DMS 273 treated with DMSO at 0.1 percent for 48 hours (cell line): Measurements from ENCODE around the gene C2orf42.
A peak's percentile ranks its signal among the peaks of the same experiment; 100 is the strongest.
"Not testable (repeated sequence)": the region's sequence is repeated elsewhere in the genome, so short reads cannot be mapped to it uniquely, and the experiment has no call there.

Source experiments
- DNase-seq: peaks from one replicate; lab custom pipeline; 2025; lab: John Stamatoyannopoulos, UW

C2orf42 gene

DNA sequence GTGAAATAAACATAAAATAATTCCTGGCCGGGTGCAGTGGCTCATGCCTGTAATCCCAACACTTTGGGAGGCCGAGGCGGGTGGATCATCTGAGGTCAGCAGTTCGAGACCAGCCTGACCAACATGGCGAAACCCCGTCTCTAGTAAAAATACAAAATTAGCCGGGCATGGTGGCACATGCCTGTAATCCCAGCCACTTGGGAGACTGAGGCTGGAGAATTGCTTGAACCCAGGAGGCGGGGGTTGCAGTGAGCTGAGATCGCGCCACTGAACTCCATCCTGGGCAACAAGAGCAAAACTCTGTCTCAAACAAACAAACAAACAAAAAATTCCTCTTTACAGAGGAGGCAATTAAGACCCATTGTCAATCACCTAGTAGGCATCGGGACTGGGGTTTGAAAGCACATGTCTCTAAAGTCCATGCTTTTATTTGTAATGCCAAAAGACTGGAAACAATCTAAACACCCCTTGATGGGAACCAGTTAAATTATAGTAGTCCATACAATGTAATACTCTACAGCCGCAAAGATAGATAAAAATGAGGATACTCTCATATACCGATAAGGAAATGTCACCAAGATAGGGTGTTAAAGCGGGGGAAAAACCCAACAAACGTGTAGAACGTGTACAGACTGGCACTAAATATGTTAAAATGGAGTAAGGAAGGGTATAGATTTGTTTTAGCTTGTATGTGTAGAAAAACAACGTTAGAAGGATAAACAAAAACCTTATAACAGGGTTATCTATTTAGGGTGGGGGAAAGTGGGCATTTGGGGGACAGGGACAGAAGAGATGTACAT is 59.3 kb downstream of the C2orf42 start:
- DNase-seq, result not testable (repeated sequence)

DNA sequence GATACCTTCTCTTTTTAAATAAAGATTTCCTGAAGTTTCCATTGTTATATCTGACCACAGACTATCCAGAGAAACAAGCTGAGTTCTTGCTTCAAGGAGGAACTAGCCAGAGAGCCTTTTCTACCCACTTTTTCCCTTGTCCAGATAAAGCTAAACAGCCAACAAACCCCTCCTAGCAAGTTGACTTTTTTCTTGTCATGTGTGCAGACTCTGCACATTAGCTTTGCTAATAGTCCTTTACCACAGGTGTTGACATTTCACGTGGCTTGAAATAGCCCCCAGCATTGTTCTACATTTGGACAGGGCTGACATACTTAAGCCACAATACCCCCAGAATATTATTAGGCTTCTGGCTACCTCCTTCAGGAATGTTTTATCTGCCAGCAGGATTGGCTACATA is 62.8 kb downstream of the C2orf42 start:
- no peak for DNase-seq

DNA sequence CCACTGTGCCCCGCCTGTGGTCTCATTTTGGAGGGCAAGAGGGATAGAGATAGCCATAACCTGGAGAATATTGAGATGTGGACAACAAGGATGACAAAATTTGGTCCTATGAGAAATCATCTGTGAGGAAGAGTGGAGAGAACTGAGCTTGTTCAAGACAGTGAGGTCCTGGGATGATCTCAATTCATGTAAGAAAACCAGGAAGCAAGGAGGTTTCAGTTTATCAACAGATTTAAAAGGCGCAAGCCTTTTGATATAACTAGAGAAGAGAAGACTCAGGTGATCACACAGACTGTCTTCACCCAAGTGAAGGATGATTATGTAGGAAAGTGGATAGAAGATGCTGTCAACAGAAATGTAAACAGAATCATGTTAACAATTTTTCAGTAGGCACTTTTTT is 64.4 kb downstream of the C2orf42 start:
- no peak for DNase-seq

DNA sequence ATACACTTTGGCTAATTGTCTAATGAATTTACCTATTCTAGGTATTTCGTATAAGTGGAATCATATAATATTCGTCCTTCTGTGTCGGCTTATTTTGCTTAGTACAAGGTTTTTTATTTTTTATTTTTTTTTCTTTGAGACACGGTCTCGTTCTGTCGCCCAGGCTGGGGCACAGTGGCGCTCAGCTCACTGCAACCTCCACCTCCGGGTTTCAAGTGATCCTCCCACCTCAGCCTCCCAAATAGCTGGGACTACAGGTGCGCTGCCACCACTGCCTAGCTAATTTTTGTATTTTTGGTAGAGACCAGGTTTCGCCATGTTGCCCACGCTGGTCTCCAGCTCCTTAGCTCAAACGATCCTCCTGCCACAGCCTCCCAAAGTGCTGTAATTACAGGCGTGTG is 65.3 kb downstream of the C2orf42 start:
- no peak for DNase-seq

DNA sequence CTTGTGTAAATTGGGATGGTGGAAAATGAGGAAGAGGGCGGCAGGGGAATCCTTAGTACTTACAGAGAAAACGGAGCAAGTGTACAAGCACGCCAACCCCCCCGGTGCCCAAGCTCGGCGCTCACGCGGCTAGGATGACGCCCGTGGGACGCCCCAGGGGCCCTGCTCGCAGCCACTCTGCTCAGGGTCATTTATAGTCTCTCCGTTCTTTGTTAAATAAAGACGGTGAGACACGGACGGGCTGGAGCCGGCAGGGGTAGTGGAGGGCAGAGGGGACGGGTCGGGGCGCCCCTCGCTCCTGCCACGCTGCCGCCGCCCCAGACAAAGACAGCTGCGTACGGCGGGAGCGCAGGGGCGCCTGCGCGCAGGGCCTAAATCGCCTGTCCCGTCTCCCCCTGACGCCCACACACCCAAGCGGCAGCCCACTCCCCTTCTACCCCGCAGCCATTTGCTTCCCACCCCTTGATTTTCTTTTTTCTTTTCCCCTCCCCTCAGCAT is 65.8 kb downstream of the C2orf42 start:
- no peak for DNase-seq

DNA sequence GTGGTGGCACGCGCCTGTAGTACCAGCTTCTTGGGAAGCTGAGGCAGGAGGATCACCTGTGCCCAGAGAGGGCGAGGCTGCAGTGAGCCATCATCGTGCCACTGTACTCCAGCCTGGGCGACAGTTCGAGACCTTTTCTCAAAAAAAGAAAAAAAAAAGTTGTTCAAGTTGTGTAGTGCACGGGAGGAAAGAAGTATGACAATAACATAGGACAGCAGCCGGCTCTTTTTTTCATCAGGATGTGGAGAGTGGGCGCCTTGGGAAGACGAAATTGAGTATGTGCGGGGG is 67.0 kb downstream of the C2orf42 start:
- DNase-seq, result no peak

DNA sequence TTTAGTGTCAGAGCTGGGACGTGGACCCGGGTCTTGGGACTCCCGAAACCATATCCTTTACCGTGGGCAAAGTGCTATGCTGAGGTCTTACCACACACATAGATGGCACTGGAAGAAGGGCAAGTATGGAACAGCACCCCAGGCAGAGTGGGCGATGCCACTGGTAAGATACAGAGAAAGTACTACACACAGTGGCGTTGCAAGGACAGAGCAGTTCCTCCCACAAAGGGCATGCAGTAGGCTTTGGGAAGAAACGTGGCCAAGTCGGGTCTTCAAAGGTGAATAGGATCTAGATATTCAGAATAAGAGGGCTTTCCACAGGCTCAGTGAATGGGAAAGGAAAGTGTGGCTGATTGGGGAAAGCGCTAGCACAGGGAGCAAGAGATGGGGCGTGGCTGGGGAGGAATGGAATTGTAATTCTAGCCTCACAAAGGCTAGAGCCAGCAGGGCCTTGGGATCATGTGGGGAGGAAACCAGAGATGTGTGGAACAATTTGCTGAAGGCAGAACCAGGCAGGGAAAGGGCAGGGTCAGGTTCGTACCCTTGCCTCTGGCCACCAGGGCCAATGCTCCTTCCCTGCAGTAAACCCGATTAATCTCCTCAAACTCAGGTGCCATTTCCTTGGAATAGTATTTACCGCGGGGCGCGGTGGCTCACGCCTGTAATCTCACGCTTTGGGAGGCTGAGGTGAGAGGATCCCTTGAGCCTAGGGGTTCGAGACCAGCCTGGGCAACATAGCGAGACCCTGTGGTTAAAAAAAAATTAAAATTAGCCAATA is 67.6 kb downstream of the C2orf42 start:
- DNase-seq, result peak; percentile 22

DNA sequence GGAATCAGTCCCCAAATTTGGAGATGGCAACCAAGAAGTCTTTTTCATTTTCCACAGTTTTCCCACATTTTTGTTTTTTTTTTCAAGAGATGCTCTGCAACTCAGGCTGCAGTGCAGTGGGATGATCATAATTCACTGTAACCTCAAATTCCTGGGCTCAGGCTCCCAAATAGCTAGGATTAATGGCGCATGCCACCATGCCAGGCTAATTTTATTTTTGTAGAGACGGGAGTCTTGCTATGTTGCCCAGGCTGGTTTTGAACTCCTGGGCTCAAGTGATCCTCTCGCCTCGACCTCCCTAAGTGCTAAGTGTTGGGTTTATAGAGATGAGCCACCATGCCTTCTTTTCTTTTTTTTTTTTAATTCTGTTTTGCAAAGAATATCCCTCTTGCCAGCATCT is 68.3 kb downstream of the C2orf42 start:
- no peak for DNase-seq

DNA sequence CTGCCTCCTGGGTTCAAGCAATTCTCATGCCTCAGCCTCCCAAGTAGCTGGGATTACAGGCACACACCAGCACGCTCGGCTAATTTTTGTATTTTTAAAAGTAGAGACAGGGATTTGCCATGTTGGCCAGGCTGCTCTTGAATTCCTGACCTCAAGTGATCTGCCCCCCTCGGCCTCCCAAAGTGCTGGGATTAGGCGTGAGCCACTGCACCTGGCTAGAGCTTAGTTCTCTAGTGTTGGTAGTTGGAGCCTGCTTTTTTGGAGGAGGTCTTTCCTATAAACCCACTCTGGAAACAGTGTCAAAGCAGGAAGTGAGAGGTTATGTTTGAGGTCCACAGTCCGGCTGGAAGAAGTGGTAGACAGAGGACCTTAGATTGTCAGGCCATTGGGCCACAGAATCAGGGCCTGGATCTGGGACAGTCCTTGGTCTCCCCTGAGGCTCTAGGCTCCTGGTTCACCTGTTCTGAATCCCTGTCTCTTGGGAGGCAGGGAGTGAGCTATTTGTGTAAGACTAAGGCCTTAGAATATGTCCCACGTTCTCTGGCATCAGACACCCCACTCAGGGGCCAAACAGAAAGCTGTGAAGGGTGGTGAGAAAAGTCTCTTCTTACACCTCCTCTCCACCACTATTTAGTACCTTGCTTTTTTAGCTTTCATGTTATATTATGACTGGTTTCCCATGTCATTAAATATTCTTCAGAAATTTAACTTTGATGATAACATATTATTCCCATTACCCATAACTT is 69.0 kb downstream of the C2orf42 start:
- DNase-seq, result no peak

DNA sequence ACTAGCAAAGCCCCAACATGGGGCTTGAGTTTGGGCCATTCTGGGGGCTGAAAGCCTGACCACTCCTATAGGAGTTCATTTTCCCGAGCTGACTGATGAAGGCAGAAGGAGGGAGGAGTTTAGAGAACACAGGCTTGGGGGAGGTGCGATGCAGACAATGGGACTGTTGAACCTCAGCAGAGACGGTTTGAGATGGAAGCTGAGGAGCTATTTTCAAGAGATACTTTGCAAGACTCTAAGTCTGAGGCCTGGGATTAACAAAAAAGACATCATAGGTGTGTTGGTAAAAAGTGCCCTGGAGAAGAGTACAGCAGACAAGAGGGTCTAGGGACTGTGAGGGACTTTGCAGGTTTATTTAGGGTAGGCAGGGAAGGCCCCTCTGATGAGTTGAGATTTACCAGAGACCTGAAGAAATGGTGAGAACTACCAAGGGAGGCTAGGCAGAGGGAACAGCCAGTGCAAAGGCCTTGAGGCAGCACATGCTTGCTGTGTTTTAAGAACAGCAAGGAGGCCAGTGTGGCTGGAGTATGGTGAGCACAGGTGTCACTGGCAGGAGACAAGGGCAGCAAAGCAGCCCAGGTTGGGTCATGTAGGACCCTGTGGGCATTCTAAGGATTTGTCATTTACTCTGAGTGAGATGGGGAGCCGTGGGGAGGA is 71.9 kb downstream of the C2orf42 start:
- DNase-seq, result no peak

DNA sequence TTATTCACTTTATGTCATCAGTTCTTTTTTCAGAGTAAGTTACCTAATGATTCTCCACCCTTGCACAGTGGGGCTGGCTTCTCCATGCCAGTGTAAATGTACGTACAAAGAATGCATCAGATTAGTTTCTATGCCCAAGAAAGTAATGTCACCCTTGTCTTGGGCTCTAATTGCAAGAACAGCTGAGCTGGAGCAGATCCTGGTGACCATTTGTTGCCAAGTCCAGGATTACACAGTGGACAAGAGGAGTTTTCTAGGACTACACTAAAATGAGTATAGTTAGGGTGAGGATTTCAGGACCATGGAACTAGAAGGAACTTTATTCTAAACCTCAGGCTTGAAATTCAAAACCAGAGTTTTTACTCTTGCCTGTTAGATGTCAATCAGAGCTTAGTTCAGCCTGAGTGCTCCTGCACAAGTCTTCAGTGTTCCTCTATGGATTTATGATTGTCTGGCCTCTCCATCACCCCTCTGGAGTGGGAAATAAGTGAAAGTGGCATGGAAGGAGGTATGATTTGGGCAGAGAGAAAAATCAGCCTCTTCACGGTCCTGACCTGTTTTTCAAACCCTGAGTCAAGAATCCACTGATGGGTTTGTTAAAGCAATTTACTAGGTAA is 73.8 kb downstream of the C2orf42 start:
- DNase-seq, result no peak

DNA sequence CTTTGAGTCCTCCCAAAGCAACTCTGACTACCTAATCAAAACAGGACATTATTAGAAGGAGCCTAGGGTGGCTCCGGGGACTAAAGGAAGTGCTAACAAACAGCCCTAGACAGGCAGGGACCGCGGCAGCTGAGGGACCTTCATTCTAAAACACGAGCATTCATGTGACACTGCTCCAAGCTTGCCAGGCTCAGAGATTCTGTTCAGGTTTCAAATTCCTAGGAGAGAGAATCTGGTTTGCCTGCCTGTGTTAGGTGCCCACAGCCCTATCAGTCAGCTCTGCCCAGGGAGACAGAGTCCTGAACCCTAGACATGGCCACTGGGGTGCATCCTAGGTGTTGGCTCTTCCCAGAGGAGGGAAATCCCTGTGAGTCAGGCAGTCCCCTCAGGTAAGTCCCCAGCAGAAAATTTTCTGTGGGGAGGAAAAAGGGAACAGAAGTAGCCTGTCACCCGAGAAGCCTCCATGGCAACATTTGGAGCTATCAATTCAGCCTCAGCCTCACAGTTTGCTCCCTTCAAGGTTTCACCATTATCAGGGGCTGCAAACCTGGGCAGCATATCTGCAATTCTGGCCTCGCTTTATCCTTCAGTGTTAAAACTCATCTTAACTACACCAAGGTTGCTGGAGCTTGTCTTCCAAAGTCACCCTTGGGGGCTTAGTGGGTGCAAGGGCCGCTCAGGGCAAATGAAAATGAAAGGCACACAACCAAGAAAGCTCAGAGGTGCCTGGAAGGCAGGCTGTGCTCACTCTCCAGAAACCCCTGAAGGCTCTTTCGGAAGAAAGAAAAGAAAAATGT is 75.0 kb downstream of the C2orf42 start:
- no peak for DNase-seq

DNA sequence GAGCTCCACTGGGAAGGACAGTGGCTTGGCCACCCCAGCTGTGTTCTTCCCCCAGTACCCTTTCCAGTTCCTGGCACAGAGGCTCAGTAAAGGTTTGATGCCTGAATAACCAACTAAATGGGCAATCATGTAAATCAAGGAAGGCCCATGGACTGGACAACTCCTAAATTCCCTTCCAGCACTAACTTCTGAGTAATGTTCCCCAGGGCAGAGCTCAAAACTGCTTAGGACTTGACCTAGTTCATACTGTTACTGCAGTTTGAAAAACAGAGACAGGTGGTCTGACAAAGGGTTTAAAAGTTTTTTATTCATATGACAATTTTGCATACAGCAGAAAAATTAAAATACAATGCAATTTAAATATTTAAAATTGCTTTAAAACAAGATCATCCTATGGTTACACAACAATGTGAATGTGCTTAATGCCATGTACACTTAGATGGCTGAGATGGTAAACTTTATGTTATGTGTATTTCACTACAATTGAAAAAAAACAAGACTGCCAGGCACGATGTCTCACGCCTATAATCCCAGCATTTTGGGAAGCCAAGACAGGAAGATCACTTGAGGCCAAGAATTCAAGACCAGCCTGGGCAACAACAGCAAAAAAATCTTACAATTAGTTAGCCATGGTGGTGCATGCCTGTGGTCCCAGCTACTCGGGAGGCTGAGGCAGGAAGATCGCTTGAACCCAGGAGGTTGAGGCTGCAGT is 77.3 kb downstream of the C2orf42 start:
- DNase-seq, result no peak

DNA sequence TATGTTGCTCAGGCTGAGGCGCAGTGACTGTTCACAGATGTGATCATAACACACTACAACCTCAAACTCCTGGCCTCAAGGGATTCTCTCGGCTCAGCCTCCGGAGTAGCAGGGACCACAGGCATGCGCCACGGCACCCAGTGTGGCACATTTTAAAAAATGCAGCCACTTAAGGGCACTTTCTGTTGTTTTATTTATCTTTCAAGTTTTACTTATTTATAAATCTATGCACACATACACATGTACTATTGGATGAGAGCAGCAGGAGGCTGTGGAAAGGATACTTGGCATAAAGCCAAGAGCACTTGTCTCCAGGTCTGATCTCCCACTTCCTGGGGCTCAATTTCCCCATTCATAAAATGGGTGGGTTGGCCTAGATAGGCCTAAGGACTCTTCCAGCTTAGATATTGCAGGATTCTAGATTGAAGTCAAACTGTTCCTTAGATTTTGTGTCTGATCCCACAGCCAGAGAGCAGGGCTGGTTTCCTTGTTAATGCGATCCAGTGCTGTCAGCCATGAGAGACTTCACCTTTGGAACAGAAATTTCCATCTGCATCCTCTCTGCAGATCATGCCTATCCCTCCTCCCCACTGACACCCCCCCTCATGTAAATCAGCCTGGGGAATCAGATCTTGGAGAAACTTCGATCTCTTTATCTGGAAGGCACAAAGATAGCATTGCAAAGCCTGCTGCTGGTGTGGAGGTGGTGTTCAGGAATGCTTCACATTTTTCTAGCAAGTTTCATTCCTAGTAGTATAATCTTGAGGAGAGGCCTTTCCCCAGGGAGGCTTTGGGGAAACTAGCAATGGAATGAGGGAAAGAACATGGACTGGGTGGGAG is 78.8 kb downstream of the C2orf42 start:
- no peak for DNase-seq

DNA sequence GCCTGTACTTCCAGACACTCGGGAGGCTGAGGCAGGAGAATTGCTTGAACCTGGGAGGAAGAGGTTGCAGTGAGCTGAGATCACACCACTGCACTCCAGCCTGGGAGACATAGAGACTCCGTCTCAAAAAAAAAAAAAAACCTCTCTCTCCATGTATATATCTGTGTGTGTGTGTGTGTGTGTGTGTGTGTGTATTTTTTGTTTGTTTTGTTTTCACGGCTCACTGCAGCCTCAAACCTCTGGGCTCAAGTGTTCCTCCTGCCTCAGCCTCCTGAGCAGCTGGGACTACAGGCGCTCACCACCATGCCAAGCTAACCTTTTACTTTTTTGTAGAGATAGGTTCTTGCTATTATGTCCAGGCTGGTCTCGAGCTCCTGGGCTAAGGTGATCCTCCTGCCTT is 80.4 kb downstream of the C2orf42 start:
- DNase-seq, result not testable (repeated sequence)

DNA sequence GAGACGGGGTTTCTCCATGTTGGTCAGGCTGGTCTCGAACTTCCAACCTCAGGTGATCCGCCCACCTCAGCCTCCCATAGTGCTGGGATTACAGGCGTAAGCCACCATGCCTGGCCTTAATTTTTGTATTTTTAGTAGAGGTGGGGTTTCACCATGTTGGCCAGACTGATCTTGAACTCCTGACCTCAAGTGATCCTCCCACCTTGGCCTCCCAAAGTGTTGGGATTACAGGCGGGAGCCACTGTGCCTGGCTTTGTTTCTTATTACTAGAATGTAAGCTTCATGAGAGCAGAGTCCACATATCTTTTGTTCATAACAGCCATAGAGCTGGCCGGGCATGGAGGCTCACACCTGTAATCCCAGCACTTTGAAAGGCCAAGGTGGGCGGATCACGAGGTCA is 84.7 kb downstream of the C2orf42 start:
- not testable (repeated sequence) for DNase-seq

DNA sequence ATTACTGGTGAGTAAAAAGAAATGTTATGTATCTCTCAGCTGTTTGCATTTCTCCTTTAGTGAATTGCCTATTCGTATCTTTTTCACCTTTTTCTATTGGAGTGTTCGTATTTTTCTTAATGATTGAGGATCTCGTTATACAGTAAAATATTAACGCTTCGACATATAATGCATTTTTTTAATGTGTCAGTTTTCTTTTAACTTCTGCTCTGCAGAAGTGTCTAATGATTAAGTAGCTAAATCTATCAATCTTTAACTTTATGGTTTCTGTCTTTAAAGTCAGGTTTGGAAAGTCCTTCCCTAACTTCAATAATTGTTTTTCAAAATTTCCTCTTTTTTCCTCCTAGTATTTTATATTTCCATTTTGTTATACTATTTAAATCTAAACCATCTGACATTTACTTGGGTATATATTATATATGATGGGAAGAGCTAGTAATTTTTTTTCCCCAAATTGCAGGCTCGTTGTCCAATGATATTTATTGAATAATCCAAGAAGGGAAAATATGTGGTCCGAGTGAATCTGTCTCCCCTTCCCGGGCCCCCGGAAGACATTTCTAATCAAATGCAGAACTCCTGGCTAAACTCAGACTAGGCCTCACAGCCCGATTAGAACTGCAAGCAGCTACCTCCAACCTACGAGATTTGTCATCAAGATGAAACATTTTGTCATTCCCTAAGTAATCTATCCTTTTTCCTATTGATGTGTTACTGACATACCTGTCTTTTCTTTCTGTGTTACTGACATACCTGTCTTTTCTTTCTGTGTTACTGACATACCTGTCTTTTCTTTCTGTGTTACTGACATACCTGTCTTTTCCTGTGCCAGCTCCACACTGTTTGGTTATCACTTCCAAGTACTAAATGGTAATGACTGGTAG is 86.3 kb downstream of the C2orf42 start:
- no peak for DNase-seq

DNA sequence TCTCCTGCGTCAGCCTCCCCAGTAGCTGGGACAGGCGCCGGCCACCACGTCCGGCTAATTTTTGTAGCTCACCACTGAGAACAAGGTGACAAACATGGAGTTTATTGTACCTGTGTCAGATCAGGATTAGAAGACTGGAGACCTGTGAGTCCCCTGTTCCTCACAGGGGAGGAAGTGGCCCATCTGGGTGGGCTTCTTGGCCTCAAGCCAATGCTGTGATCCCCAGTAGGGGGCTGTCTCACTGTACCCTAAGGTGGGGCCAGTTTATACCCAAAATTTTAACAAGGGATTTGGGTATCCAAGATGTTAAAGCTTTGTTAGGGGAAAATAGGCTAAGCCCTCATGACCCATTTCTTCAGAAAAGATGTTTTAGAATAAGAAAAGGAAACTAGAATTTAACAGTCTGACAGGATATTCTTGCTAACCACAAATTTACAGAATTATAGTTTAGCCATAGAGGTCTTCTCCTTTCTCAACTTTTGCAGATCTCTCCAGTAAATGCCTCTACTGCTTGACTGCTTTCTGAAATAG is 87.2 kb downstream of the C2orf42 start:
- no peak for DNase-seq
